TTC549 (cell line): Measurements from ENCODE around the gene ZNF708.
"Not testable (repeated sequence)": the region's sequence is repeated elsewhere in the genome, so short reads cannot be mapped to it uniquely, and the experiment has no call there.

ENCODE experiments used
- FAIRE-seq: peaks from 2 replicates; lab custom pipeline; 2012; peaks lifted over from hg19 to GRCh38; lab: Jason Lieb, UNC

The ZNF708 gene

GRCh38 chr19:21328885-21329605, at the start of gene ZNF708:
TSS of gene ZNF708 (minus strand) at chr19:21329410. CDS start at chr19:21329212, 198 bp downstream.
- peak; percentile 82 for FAIRE-seq

- FAIRE-seq = no peak
These were observed 33.1 kb upstream of the ZNF708 start for GRCh38 chr19:21362291-21362690.

DNA sequence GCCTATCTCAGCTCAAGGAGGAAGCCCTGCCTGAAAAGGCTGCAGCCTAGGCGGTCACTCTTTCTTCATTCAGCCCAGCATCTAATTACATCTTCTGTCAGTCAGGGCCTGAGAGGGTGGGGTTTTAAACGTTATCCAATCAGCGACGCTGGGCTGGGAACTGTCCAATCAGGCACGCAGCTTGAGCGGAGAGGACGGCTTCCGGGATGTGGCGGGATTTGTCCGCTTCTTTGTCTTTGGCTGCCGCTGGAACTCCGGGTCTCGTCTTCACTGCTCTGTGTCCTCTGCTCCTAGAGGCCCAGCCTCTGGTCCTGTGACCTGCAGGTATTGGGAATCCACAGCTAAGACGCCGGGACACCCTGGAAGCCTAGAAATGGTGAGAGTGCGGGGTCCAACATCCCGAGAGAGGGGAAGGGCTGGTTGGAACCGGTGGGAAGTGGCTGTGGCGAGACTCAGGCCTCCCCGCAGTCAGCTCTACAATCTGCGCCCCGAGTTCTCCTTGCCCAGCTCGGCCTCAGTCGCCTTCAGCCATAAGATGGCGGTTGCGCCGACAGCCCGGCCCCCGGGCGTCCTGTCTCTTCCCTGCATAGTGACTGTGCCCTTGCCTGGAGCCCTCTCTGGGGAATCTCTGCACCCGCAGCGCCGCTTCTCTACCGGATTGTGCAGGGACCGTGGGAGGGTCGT, 29.7 kb upstream of the ZNF708 start, which contains the start of gene ZNF738:
TSS of gene ZNF738 (plus strand) at position 233 of the 684 bp plus-strand sequence. CDS start at position 374, 141 bp downstream.
- FAIRE-seq = no peak

GRCh38 chr19:21352830-21353229, 23.6 kb upstream of the ZNF708 start:
- FAIRE-seq = no peak

DNA sequence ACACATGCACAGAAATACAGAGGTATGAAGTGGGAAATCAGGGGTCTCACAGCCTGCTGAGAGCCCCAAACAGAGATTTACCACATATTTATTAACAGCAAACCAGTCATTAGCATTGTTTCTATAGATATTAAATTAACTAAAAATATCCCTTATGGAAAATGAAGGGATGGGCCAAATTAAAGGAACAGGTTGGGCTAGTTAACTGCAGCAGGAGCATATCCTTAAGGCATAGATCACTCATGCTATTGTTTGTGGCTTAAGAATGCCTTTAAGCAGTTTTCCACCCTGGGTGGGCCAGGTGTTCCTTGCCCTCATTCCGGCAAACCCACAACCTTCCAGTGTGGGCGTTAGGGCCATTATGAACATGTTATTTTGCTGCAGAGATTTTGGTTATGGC, 15.6 kb upstream of the ZNF708 start:
- not testable (repeated sequence) for FAIRE-seq

- no peak for FAIRE-seq
These were observed 6.5 kb upstream of the ZNF708 start for GRCh38 chr19:21335721-21336120.

GRCh38 chr19:21328406-21328805, 804 bp downstream of the ZNF708 start:
- no peak for FAIRE-seq

- FAIRE-seq = no peak
These were observed 3.0 kb downstream of the ZNF708 start for GRCh38 chr19:21326169-21326568.

GRCh38 chr19:21323000-21323399, 6.2 kb downstream of the ZNF708 start:
- no peak for FAIRE-seq

DNA sequence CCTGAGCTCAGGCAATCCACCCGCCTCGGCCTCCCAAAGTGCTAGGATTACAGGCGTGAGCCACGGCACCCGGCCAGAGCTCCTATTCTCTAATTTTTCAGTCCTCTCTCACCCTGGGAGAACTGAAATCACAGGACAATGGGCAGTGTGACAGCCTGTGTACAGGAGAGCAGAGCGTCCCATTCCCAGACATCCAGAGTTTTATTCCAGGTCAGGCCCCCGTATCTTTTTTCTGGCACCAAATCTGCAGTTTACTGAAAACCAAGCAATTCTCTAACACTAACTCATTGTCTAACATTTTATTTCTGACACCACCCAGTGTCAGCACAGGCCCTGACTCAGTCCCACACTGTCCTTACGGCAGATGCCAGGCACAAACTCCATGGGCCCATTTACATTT, 6.7 kb downstream of the ZNF708 start:
- FAIRE-seq = no peak

DNA sequence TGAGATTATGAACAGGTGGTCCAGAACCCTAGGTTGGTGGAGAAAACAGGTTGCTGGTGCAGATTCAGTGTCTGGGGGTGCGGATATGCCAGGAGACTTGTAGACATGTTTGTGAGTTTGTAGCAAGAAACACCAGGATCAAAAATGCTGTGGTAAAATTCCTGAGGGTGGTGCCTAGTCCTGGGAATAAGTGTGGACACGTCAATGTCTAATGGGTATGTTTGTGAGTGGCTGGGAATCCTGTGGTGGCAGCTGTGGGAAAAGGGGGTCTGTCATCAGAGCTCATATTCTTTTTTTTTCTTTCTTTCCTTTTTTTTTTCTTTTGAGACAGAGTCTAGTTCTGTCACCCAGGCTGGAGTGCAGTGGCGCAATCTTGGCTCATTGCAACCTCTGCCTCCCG, 7.2 kb downstream of the ZNF708 start:
- no peak for FAIRE-seq

DNA sequence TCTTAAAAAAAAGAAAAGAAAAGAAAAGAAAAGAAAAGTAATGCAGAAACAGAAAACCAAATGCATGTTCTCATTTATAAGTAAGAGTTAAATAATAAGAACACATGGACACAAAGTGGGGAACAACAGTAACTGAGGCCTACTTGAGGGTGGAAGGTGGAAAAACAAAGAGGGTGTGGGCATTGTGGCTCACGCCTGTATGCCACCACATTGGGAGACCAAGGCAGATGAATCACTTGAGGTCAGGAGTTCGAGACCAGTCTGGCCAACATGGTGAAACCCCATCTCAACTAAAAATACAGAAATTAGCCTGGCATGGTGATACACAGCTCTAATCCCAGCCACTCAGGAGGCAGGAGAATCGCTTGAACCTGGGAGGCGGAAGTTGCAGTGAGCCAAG, 8.1 kb downstream of the ZNF708 start:
- no peak for FAIRE-seq

DNA sequence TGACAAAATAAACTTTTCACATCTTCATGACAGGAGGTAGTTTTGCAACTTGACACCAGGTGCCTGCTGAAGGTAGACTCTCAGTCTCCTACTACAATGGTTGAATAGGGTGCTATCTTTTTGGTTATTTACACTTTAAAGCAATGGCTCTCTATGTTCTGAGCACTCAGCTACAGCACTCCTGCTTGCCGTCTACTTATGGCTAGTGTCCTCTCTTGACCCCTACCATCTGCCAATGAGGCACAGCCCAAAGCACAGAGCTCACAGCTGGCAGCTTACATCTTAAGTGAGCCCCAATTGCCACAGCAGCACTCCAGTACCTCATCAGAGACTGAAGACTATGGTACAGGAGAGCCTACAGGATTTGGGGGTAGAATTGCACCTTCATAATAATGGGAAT, 11.4 kb downstream of the ZNF708 start:
- FAIRE-seq = no peak

DNA sequence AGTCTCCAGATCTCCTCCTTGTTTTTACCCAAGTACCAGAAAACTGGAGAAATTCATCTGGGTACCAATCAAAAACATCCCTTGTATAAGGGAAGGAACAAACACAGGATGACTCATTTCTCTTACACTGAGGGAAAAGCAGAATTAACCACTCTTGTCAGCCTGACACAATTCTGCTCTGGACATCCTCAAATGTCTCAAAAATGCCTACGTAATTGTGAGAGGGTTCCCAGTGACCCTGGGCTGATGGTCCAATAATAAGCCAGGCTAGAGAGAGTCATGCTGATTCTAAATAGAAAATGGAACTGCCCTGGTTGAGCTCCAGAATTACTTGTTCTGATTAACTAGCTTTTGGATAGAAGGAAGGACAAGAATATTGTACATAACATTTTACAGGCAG, 14.5 kb downstream of the ZNF708 start:
- FAIRE-seq = no peak

DNA sequence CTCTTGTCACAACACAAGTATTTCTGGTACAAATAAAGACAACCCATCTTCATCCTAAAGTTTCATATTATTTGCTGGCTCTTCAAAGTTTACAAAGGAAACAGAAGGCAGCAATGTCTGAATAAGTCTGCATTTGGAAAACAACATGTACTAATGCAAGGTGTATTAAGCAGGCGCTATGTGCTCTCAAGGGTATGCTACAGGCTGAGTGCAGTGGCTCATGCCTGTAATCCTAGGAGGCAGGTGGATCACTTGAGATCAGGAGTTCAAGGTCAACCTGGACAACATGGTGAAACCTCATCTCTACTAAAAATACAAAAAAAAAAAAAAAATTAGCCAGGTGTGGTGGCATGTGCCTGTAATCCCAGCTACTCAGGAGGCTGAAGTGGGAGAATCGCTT, 16.4 kb downstream of the ZNF708 start:
- not testable (repeated sequence) for FAIRE-seq

DNA sequence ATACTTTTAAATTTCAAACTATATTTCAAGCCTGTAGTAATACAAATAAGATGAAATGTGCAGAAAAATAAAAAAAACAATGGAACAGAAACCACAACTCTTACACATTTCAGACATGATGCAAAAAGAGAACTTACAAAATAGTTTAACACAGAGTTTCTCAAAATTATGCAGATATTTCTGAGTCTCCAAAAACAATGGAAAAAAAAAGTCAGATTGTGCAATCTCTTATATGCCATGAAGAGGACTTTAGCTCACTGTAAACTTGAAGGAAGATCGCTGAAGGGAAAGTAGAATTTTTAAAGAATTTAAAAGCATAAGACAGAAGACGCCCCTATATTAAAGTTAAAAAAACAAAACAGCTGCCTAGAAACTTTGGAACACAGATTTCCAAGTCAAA, 20.4 kb downstream of the ZNF708 start:
- FAIRE-seq = no peak

DNA sequence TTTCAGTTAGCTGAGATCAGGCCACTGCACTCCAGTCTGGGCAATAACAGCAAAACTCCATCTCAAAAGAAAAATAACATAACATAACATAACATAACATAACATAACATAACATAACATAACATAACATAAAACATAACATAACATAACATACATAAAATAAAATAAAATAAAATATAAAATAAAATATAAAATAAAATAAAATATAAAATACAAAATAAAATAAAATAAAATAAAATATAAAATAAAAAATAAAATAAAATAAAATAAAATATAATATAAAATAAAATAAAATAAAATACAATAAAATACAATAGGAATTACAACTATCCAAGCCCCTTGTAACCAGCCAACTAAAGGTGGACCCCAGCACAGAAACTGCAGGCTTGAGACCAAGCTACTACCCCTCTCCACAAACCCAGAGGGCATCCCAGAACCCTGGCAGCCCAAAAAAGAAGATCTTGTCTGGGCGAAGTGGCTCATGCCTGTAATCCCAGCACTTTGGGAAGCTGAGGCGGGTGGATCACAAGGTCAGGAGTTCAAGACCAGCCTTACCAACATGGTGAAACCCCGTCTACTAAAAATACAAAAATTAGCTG, 22.2 kb downstream of the ZNF708 start:
- peak; percentile 98 for FAIRE-seq

- not testable (repeated sequence) for FAIRE-seq
These were observed 35.4 kb downstream of the ZNF708 start for GRCh38 chr19:21293768-21294167.

DNA sequence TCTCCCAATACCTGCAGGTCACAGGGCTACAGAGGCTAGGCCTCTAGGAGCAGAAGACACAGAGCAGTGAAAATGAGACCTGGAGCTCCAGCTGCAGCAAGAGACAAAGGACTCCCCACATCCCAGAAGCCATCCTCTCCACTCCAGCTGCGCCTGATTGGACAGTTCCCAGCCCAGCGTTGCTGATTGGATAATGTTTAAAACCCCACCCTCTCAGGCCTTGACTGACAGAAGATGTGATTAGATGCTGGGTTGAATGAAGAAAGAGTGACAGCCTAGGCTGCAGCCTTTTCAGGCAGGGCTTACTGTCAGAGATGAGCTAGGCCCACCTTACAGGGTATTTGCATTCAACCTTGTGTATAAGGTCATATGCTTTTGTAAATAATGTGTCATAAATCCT, 59.4 kb downstream of the ZNF708 start:
- no peak for FAIRE-seq

GRCh38 chr19:21264891-21265290, 64.3 kb downstream of the ZNF708 start:
- no peak for FAIRE-seq

DNA sequence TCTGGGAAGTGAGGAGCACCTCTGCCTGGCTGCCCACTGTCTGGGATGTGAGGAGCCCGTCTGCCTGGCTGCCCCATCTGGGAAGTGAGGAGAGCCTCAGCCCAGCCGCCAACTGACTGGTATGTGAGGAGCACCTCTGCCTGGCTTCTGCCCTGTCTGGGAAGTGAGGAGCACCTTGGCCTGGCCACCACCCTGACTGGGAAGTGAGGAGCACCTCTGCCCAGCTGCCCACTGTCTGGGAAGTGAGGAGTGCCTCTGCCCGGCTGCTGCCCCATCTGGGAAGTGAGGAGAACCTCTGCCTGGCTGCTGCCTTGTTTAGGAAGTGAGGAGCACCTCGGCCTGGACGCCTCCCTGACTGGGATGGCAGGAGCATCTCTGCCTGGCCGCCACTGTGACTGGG, 64.8 kb downstream of the ZNF708 start:
- no peak for FAIRE-seq

DNA sequence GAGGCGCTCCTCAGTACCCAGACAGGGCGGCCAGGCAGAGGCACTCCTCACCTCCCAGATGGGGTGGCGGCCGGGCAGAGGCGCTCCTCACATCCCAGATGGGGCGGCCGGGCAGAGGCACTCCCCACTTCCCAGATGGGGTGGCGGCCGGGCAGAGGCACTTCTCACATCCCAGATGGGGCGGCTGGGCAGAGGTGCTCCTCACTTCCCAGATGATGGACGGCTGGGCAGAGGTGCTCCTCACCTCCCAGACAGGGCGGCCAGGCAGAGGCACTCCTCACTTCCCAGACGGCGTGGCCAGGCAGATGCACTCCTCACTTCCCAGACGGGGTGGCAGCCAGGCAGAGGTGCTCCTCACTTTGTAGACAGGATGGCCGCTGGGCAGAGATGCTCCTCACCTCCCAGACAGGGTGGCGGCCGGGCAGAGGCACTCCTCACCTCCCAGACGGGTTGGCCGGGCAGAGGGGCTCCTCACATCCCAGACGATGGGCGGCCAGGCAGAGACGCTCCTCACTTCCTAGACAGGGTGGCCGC, 68.3 kb downstream of the ZNF708 start:
- FAIRE-seq = not testable (repeated sequence)
